22Rv1 (cell line): ENCODE measurements around the gene DND1.

Experiments
- CTCF ChIP-seq: fragments of 450-650 bp; IDR thresholded peaks from 2 replicates; pipeline ENCODE4 v1.5.1; 2017; ENCODE audit warnings: mild to moderate bottlenecking
- ZFX ChIP-seq: fragments of 450-650 bp; IDR thresholded peaks from 2 replicates; pipeline ENCODE4 v1.6.1; 2017; ENCODE audit warnings: antibody characterized with exemption, borderline replicate concordance

- TF ChIP-seq CTCF (no peak), ZFX (no peak)
These were observed 755 bp downstream of the DND1 start for GRCh38 chr5:140672455-140673186.
